ENCODE data around the gene MADD. TPM values are rescaled to one million over a fixed set of nuclear protein-coding genes. Genes with fewer than 3 reads are reported as not detected.
A peak's percentile ranks its signal among the peaks of the same experiment; 100 is the strongest.

Gene MADD
- total and polyA plus RNA-seq, 2 donors (not counting 3 experiments of a cell fraction or from before 2014, with no cell fraction given), result 35.3 to 36.8 TPM

DNA sequence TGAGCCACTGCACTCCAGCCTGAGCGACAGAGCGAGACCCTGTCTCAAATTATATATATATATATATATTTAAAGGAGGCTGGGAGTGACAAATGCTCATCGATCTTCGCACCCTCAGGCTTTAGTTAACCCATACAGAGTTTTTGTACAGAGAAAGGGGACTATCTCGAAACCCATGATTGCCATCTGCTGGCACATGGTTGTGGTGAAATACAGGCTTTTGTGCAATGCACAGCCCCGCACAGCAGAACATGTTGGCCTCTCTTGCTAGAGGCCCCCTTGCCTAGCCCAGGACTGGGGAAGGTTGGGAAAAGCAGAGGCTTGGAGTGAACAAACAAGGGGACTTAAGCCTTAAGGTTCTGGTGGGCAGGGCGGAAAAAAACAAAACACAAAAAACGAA is 78.9 kb downstream of the MADD start:
- no peak for FAIRE-seq
- intact Hi-C loops (cut with micrococcal nuclease), result loop anchor here (5.0 kb wide), 1 partner anchor 37 kb away; no protein-coding TSS in a partner anchor
- no peaks in the 10 kb centered on the region for H3K36me3 ChIP-seq (ENCODE audit: control insufficient read depth in 2 of 2, extremely low read depth in 1 of 2, insufficient read depth in 2 of 2, low read length in 2 of 2)

GRCh38 chr11:47349521-47350095 is 79.7 kb downstream of the MADD start:
- BruUV-seq (replicated peaks), result no TSS peak
- Histone ChIP-seq H3K4me1 (ENCODE audit: control insufficient read depth, extremely low read depth, insufficient read depth, low read length) (no peaks in the 10 kb centered on the region), H3K4me3 (replicated peaks in 1 of 3; ENCODE audit: insufficient read depth in 1 of 3, low read depth in 1 of 3, low read length in 3 of 3) (no peak overlapping the region), H3K79me2 (ENCODE audit: control insufficient read depth, insufficient read depth, low read length) (no peaks in the 10 kb centered on the region), H2AFZ (ENCODE audit: low read depth, low read length) (no peak overlapping the region), H3K9me1 (replicated peaks; ENCODE audit: control insufficient read depth, extremely low read depth, insufficient read depth, low read length) (no peaks in the 10 kb centered on the region), H3K4me2 (ENCODE audit: insufficient read depth, low read length) (no peak overlapping the region), H4K20me1 (replicated peaks; ENCODE audit: control insufficient read depth, extremely low read depth, insufficient read depth, low read length) (no peaks in the 10 kb centered on the region), H3K27ac (ENCODE audit: insufficient read depth, low read depth, low read length) (no peak overlapping the region), H3K9ac (replicated peaks; ENCODE audit: extremely low read depth, insufficient read depth, low read length) (no peak overlapping the region), H3K27me3 (ENCODE audit: control insufficient read depth in 2 of 2, insufficient read depth in 2 of 2, low read length in 2 of 2) (no peaks in the 10 kb centered on the region), H3K9me3 (replicated peaks; ENCODE audit: control insufficient read depth, insufficient read depth, low read length) (no peaks in the 10 kb centered on the region), H3K36me3 (ENCODE audit: control insufficient read depth in 2 of 2, extremely low read depth in 1 of 2, insufficient read depth in 2 of 2, low read length in 2 of 2) (no peaks in the 10 kb centered on the region)
- dilution Hi-C loops (cut with MboI; ENCODE audit: extremely low pct_ligation_motif_present, low sequenced_read_pairs) (no loop called here), intact Hi-C loops (cut with micrococcal nuclease) (loop anchor here (5.0 kb wide), 1 partner anchor 37 kb away; no protein-coding TSS in a partner anchor)
- ChIA-PET POLR2A (no interaction called here), CTCF (interaction anchor here (1.4 to 2.0 kb wide), 3 partner anchors 15 to 170 kb away, joined by 3 to 9 read pairs (median 3); no protein-coding TSS in a partner anchor)
- TF ChIP-seq, protein P1, sequence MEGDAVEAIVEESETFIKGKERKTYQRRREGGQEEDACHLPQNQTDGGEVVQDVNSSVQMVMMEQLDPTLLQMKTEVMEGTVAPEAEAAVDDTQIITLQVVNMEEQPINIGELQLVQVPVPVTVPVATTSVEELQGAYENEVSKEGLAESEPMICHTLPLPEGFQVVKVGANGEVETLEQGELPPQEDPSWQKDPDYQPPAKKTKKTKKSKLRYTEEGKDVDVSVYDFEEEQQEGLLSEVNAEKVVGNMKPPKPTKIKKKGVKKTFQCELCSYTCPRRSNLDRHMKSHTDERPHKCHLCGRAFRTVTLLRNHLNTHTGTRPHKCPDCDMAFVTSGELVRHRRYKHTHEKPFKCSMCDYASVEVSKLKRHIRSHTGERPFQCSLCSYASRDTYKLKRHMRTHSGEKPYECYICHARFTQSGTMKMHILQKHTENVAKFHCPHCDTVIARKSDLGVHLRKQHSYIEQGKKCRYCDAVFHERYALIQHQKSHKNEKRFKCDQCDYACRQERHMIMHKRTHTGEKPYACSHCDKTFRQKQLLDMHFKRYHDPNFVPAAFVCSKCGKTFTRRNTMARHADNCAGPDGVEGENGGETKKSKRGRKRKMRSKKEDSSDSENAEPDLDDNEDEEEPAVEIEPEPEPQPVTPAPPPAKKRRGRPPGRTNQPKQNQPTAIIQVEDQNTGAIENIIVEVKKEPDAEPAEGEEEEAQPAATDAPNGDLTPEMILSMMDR (IDR thresholded peaks at IDR 0.05; ENCODE audit: extremely low read depth in 1 of 2, insufficient read depth in 1 of 2, low read depth in 1 of 2, low read length in 2 of 2), result no peak
- TF ChIP-seq JUN (IDR thresholded peaks at IDR 0.05; ENCODE audit: borderline replicate concordance, insufficient read depth, insufficient read length, low read depth), result no peak
- TF ChIP-seq MYC (IDR thresholded peaks at IDR 0.05; ENCODE audit: low read depth, low read length), result no peak
- TF ChIP-seq MAX (IDR thresholded peaks at IDR 0.05; ENCODE audit: insufficient read depth, insufficient read length), result no peak
- TF ChIP-seq GATA2 (IDR thresholded peaks at IDR 0.05; ENCODE audit: insufficient read depth, insufficient read length, low read depth, low read length), result no peak
- TF ChIP-seq FOS (IDR thresholded peaks at IDR 0.05; ENCODE audit: borderline replicate concordance, insufficient read depth, low read length), result no peak
- no peak for TF ChIP-seq EZH2 (IDR thresholded peaks at IDR 0.05; ENCODE audit: borderline replicate concordance, low read depth, low read length, severe bottlenecking)
- TF ChIP-seq POLR2AphosphoS5 (IDR thresholded peaks at IDR 0.05; ENCODE audit: insufficient read depth, low read depth, low read length), result no peak
- no peak for TF ChIP-seq POLR2A (IDR thresholded peaks at IDR 0.05; ENCODE audit: low read depth, low read length)
- FAIRE-seq, result no peak
- DNase-seq (ENCODE audit: low read depth, low spot score), result no peak

More for the DNA sequence above, 78.9 kb downstream of the MADD start:
- ChIA-PET CTCF (interaction anchor here (1.0 to 2.0 kb wide), 4 partner anchors 16 to 169 kb away, joined by 3 to 9 read pairs (median 3); no protein-coding TSS in a partner anchor), POLR2A (no interaction called here)
- Histone ChIP-seq H3K9me1 (replicated peaks; ENCODE audit: control insufficient read depth, extremely low read depth, insufficient read depth, low read length) (no peaks in the 10 kb centered on the region), H3K4me3 (replicated peaks in 1 of 3; ENCODE audit: insufficient read depth in 1 of 3, low read depth in 1 of 3, low read length in 3 of 3) (no peak overlapping the region), H3K27ac (ENCODE audit: insufficient read depth, low read depth, low read length) (no peak overlapping the region), H2AFZ (ENCODE audit: low read depth, low read length) (no peak overlapping the region), H3K4me1 (ENCODE audit: control insufficient read depth, extremely low read depth, insufficient read depth, low read length) (no peaks in the 10 kb centered on the region), H3K79me2 (ENCODE audit: control insufficient read depth, insufficient read depth, low read length) (no peaks in the 10 kb centered on the region), H3K4me2 (ENCODE audit: insufficient read depth, low read length) (no peak overlapping the region), H3K27me3 (ENCODE audit: control insufficient read depth in 2 of 2, insufficient read depth in 2 of 2, low read length in 2 of 2) (no peaks in the 10 kb centered on the region), H3K9me3 (replicated peaks; ENCODE audit: control insufficient read depth, insufficient read depth, low read length) (no peaks in the 10 kb centered on the region), H4K20me1 (replicated peaks; ENCODE audit: control insufficient read depth, extremely low read depth, insufficient read depth, low read length) (no peaks in the 10 kb centered on the region), H3K9ac (replicated peaks; ENCODE audit: extremely low read depth, insufficient read depth, low read length) (no peak overlapping the region)
- BruUV-seq (replicated peaks), result no TSS peak
- DNase-seq (ENCODE audit: low read depth, low spot score), result no peak
- no peak for TF ChIP-seq GATA2 (IDR thresholded peaks at IDR 0.05; ENCODE audit: insufficient read depth, insufficient read length, low read depth, low read length)
- TF ChIP-seq, protein P1 (IDR thresholded peaks at IDR 0.05; ENCODE audit: extremely low read depth in 1 of 2, insufficient read depth in 1 of 2, low read depth in 1 of 2, low read length in 2 of 2), result peak in 1 of 2 donors; percentile 16
- dilution Hi-C loops (cut with MboI; ENCODE audit: extremely low pct_ligation_motif_present, low sequenced_read_pairs), result no loop called here

Measured in endothelial cell of umbilical vein (primary cell).